Activated CD4-positive, alpha-beta T cell treated with anti-CD3 and anti-CD28 coated beads, Interleukin-2, amount 10 ng/mL, durations not matched to agents 7 days and 5 days (primary cell): ENCODE data around the gene SIX5. TPM values are rescaled to one million over a fixed set of nuclear protein-coding genes. Genes with fewer than 3 reads are reported as not detected.

Experiments used
- total RNA-seq, 2 experiments: library from RNA; stranded (reverse); gene quantifications; one replicate each; pipeline ENCODE4 v1.2.3, GENCODE V29; 2021

Gene SIX5
- total RNA-seq, 2 experiments from 2014 or later: 0.64 to 0.85 TPM

Other genes with a start within 250 kb of the SIX5 start
- 10 to 100 TPM; 12.6 to 13.4 TPM for gene OPA3, start 184.4 kb downstream of the SIX5 start, total RNA-seq
- not detected for gene GPR4, start 167.0 kb downstream of the SIX5 start, total RNA-seq
- 10 to 100 TPM; 80.7 to 87.3 TPM for gene EML2, start 129.9 kb downstream of the SIX5 start, total RNA-seq
- gene GIPR, start 101.0 kb downstream of the SIX5 start, total RNA-seq: 1 to 10 TPM; 1.3 to 1.4 TPM
- gene SNRPD2, start 77.3 kb downstream of the SIX5 start, total RNA-seq: 100 to 1,000 TPM; 485 to 566 TPM
- gene QPCTL, start 76.6 kb downstream of the SIX5 start, total RNA-seq: 1 to 10 TPM; 6.1 to 7.3 TPM
- gene FBXO46, start 38.4 kb downstream of the SIX5 start, total RNA-seq: 10 to 100 TPM; 38.5 to 40.0 TPM
- not detected for gene MEIOSIN, start 35.8 kb downstream of the SIX5 start, total RNA-seq
- gene DMPK, start 13.2 kb upstream of the SIX5 start, total RNA-seq: 10 to 100 TPM; 24.1 to 24.4 TPM
- gene DMWD, start 23.6 kb upstream of the SIX5 start, total RNA-seq: 10 to 100 TPM; 35.0 to 37.8 TPM
- under 1 TPM; 0.42 to 0.57 TPM for gene RSPH6A, start 46.1 kb upstream of the SIX5 start, total RNA-seq
- gene SYMPK, start 93.9 kb upstream of the SIX5 start, total RNA-seq: 10 to 100 TPM; 91.0 to 98.0 TPM
- not detected for gene FOXA3, start 95.1 kb upstream of the SIX5 start, total RNA-seq
- gene IRF2BP1, start 116.9 kb upstream of the SIX5 start, total RNA-seq: 10 to 100 TPM; 17.5 to 19.1 TPM
- gene MYPOP, start 133.4 kb upstream of the SIX5 start, total RNA-seq: 10 to 100 TPM in 1 of 2 experiments, 1 to 10 TPM in 1; 9.7 to 11.4 TPM
- gene NANOS2, start 145.5 kb upstream of the SIX5 start, total RNA-seq: not detected
- gene NOVA2, start 204.6 kb upstream of the SIX5 start, total RNA-seq: under 1 TPM; 0.04 to 0.10 TPM
- 10 to 100 TPM; 26.5 to 27.0 TPM for gene CCDC61, start 226.2 kb upstream of the SIX5 start, total RNA-seq